Mesothelial cell of epicardium (in vitro differentiated cells): ENCODE data around the gene PRDM16. TPM values are rescaled to one million over a fixed set of nuclear protein-coding genes. Genes with fewer than 3 reads are reported as not detected.

Experiments used
- DNase-seq, 2 experiments: peaks; one replicate each; pipeline ENCODE4 v3.0.0; 2021; ENCODE audit warnings: low spot score in 2 of 2; ENCODE audit not compliant: unreplicated experiment in 2 of 2
- H3K27ac Mint-ChIP-seq: 2 replicates; pipeline ENCODE4 v1.8.0; 2021; ENCODE audit warnings: mixed read lengths
- H3K27me3 Mint-ChIP-seq: 2 replicates; pipeline ENCODE4 v1.8.0; 2021; ENCODE audit warnings: low read depth, mixed read lengths
- H3K36me3 Mint-ChIP-seq: 2 replicates; pipeline ENCODE4 v1.8.0; 2021; ENCODE audit warnings: mixed read lengths
- H3K4me1 Mint-ChIP-seq: 2 replicates; pipeline ENCODE4 v1.8.0; 2021; ENCODE audit warnings: mixed read lengths
- H3K4me3 Mint-ChIP-seq: 2 replicates; pipeline ENCODE4 v1.8.0; 2021; ENCODE audit warnings: mild to moderate bottlenecking, moderate library complexity, mixed read lengths
- H3K9me3 Mint-ChIP-seq: 2 replicates; pipeline ENCODE4 v1.8.0; 2021; ENCODE audit warnings: mixed read lengths
- CTCF ChIP-seq: fragments of 200-600 bp; sonication (generic); IDR thresholded peaks from one replicate; pipeline ENCODE4 v1.5.0; 2021; ENCODE audit warnings: antibody characterized with exemption; ENCODE audit not compliant: unreplicated experiment
- total RNA-seq: library from RNA; stranded (reverse); gene quantifications from 3 replicates; pipeline ENCODE4 v1.2.1, GENCODE V29; 2021

Gene PRDM16
- total RNA-seq, 1 donor from 2014 or later: 1.4 TPM

DNA sequence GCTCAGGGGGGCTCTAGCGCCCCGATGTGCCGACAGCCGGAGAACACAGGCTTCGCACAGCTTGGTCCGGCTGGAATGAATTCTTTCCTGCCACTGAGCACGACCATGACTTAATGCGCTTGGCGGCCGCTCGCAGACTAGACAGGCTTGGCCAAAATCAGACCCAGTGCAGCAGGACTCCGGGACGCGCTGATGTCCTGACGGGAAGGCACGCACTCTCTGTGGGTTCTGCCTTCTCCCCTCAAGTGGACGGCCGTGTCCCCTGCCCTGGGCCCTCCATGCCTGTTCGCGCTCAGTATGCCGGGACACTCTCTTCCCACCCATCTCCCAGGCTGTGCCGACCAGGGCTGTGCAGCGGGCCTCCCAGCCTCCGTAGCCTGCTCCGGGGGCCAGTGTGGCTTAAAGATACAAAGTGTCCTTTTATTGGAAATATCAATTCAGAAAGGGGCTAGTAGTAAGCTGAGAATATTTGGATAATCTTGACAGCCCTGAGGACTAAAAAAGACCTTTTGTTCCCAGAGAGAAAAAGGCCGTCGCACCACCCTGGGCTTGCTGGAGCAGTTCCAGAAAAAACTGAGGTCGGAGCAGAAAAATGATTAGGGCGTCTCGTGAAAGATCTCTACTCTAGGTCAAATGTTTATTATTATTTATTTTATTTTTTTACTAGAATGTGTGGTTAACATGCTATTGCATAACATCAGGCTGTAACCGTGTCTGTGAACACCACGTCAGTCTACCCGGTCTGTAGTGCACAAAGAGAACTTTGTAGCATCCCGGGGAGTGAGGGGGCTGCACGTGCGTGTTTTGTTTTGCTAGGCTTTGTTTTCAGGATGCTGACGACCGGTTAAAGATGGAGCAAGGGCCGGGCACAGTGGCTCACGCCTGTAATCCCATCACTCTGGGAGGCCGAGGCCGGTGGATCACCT, 297.4 kb downstream of the PRDM16 start:
- peaks cover 11% of the 10 kb centered on the region for H3K4me1 Mint-ChIP-seq
- H3K9me3 Mint-ChIP-seq: no peaks in the 10 kb centered on the region
- no peak overlapping the region for H3K27ac Mint-ChIP-seq
- TF ChIP-seq CTCF: no peak
- no peak overlapping the region for H3K4me3 Mint-ChIP-seq
- DNase-seq: no peak
- H3K27me3 Mint-ChIP-seq: peaks cover 83% of the 10 kb centered on the region
- H3K36me3 Mint-ChIP-seq: no peaks in the 10 kb centered on the region

- TF ChIP-seq CTCF: no peak
- Mint-ChIP-seq H3K36me3 (no peaks in the 10 kb centered on the region), H3K4me1 (peaks cover 11% of the 10 kb centered on the region), H3K9me3 (no peaks in the 10 kb centered on the region), H3K27me3 (peaks cover 82% of the 10 kb centered on the region), H3K4me3 (no peak overlapping the region), H3K27ac (no peak overlapping the region)
- DNase-seq: no peak
Measured at GRCh38 chr1:3367376-3367775, 298.4 kb downstream of the PRDM16 start.

- no peak for TF ChIP-seq CTCF
- Mint-ChIP-seq H3K4me3 (no peak overlapping the region), H3K9me3 (no peaks in the 10 kb centered on the region), H3K36me3 (no peaks in the 10 kb centered on the region), H3K4me1 (peaks cover 11% of the 10 kb centered on the region), H3K27ac (no peak overlapping the region), H3K27me3 (peaks cover 84% of the 10 kb centered on the region)
- no peak for DNase-seq
Measured at GRCh38 chr1:3368059-3368458, 299.1 kb downstream of the PRDM16 start.

DNA sequence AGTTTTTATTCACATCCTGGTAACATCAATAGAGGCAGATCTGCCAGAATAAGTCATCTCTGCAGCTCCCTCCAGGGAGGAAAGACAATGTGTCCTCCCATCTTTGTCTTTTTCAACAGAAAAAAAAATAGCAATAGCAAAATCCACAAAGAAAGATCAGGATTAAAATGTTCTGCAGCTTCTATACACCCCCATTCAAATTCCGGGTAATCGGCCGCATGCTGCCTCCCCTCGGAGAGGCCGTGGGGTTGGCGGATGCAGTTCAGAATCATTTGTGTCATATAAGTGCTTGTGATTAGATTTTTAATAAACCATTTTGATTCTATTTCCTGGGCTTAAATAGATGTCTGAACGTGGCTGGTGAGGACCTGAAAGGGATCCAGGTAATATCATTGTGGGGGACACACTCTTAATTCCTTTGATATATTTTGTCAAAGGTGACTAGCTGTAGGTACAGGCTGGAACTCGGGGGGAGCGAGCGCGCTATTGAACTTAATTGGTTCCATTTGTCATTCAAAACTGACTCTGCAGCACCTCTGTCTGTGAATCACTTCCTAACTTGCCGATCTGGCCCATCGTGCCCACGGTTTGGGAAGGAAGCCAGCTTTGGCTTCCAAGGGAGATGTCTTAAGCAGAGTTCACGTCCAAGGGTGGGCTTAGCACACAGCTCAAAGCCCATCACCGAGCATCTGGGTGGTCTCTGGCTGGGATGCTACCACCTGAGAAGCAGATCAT, 299.9 kb downstream of the PRDM16 start:
- DNase-seq: no peak
- H3K36me3 Mint-ChIP-seq: no peaks in the 10 kb centered on the region
- H3K27me3 Mint-ChIP-seq: peaks cover 82% of the 10 kb centered on the region
- H3K9me3 Mint-ChIP-seq: no peaks in the 10 kb centered on the region
- no peak overlapping the region for H3K27ac Mint-ChIP-seq
- H3K4me1 Mint-ChIP-seq: peaks cover 11% of the 10 kb centered on the region
- H3K4me3 Mint-ChIP-seq: no peak overlapping the region
- TF ChIP-seq CTCF: no peak

DNA sequence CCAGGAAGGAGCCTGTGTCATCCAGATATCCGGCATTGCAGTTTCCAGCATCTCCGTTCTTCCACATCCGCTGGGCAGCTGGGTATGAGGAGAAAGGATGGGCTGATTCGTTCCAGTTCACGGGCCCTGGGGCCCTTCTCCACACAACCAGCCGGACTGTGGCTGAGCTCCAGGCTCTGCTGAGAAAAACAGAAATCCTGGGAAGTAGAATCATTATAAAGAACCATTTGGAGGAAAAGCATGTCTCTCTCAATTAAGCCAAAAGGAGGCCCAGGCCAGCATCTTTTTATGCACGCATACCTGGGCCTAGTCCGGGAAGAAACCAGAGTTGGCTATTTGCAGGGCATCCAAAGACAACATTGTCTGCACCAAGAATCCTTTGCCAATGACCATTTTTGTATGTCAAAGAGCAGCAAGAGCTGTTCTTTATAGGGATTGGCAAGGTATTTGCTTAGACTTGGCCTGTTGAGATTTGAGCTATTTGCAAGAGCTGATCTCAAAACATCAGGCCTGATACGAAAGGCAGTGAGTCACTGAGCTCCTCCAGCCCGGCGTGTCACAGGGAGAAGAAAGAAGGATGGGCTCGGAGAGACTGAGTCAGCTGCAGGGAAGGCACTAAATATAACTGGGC, 300.6 kb downstream of the PRDM16 start:
- no peak overlapping the region for H3K4me3 Mint-ChIP-seq
- no peaks in the 10 kb centered on the region for H3K36me3 Mint-ChIP-seq
- no peak overlapping the region for H3K27ac Mint-ChIP-seq
- no peak for TF ChIP-seq CTCF
- H3K9me3 Mint-ChIP-seq: no peaks in the 10 kb centered on the region
- no peak for DNase-seq
- H3K4me1 Mint-ChIP-seq: peaks cover 11% of the 10 kb centered on the region
- H3K27me3 Mint-ChIP-seq: peaks cover 81% of the 10 kb centered on the region
